HG03378 (cell line): ENCODE measurements around the gene TTC33.
"Not testable (repeated sequence)": the region's sequence is repeated elsewhere in the genome, so short reads cannot be mapped to it uniquely, and the experiment has no call there.

Experiments used
- ATAC-seq: cut with Tn5 transposase; IDR thresholded peaks from one replicate; pipeline ENCODE4 v1.9.1; 2021; ENCODE audit warnings: mild to moderate bottlenecking, moderate library complexity; ENCODE audit not compliant: unreplicated experiment

TTC33 gene

GRCh38 chr5:40780199-40780598 lies 24.4 kb upstream of the TTC33 start:
- ATAC-seq = no peak

GRCh38 chr5:40779561-40779960 lies 23.8 kb upstream of the TTC33 start:
- no peak for ATAC-seq

GRCh38 chr5:40778133-40778532 lies 22.4 kb upstream of the TTC33 start:
- ATAC-seq = no peak

DNA sequence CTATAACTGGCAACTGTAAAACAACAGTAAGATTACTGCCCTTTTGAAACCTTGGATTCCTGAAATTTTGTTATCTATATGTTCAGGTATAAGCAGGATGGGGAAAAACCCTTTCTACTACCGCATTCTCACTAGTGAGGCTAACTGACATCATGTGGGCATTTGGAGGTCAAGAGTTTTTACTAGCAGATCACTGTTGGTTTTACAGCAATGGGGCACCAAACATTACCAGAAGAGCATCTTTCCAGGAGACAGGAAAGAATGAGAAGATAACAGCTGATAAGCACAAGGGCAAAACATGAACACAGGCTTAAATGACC lies 20.9 kb upstream of the TTC33 start:
- ATAC-seq = no peak

DNA sequence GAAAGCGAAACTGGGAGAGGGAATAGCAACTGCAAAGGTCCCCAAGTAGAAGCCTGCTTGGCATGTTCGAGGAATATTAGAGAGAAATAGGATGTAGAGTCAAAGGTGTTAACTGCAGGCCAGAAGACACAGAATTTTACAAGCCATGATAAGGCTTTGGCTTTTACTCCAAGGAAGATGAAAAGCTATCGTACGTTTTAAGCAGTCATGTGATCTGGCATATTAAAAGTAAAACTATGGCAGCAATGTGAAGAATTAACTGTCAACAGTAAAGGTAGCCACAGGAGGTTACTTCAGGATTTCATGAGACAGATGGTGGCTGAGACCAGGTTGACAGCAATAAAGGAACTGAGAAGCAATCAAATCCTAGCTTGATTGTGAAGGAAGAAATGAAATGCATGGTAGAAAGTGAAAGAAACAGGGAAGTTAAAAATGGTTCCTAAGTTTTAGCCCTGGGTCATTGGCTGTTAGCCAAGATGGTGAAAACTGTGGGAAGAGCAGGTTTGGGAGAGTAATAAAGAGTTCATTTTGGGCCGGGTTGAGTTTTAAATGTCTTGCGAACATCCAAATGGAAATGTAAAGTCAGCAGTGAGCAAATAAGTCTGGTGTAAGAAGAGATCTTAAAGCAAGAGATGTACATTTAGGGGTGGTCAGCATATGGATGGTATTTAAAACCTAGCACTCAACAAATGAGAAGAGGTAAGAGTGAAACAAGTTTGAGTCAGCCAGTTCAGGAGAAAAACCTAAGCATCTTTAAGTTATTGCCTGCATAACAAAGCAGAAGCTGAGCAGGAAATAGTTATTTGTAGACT lies 20.3 kb upstream of the TTC33 start:
- ATAC-seq = no peak

DNA sequence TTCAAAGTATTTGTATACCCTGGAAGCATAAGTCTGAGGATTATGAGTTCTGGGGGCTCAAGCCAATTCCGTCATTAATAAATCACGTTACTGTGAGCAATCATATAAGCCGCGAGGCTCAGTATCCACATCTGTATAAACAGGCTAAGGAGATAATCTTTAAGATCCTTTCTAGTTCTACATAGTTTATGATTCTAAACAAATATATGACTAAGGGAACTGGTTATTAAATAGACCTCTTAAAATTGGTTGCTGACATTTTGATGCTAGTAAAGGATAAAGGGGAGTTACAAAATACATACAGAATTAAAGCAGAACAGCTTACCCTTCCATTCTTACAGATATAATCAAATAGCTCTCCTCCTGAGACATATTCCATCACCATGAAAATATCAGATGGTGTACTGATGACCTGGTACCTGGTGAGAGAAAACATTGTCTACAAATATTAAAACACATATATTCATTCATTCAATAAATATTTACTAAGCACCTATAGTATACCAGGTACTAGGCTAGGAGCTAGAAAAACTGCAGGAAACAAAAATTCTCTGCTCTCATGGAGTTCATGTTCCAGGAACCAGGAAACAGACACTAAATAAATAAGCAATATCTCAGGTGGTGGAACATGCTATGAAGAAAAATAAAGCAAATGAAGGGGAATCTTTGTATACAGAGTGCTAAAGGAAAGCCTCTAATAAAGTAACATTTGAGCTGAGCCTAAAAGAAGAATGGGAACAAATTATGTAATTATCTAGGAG lies 19.5 kb upstream of the TTC33 start:
- no peak for ATAC-seq

- no peak for ATAC-seq
These were observed 18.9 kb upstream of the TTC33 start for GRCh38 chr5:40774623-40775022.

GRCh38 chr5:40770764-40771163 lies 15.0 kb upstream of the TTC33 start:
- no peak for ATAC-seq

GRCh38 chr5:40762705-40763104 lies 6.9 kb upstream of the TTC33 start:
- ATAC-seq = no peak

DNA sequence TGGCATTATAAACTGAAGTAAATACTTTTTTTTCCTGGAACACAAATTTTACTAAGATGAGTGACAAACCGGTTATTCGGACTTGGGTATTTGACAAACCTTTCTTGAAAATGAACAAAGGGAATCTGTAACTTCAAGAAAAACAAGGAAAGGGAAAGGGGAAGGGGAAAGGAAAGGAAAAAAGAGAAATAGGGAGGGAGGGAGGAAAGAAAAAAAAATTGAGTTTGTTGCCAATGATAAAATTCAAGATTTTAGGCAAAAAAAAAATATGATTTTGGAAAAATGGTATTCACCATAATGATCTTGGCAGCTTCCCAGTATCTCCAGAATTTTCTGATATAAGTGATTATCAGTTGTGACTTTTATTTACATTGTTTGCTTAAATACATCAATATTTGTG lies 1.6 kb upstream of the TTC33 start:
- ATAC-seq = no peak

GRCh38 chr5:40755093-40755406 lies 711 bp downstream of the TTC33 start:
- peak; percentile 84 for ATAC-seq

DNA sequence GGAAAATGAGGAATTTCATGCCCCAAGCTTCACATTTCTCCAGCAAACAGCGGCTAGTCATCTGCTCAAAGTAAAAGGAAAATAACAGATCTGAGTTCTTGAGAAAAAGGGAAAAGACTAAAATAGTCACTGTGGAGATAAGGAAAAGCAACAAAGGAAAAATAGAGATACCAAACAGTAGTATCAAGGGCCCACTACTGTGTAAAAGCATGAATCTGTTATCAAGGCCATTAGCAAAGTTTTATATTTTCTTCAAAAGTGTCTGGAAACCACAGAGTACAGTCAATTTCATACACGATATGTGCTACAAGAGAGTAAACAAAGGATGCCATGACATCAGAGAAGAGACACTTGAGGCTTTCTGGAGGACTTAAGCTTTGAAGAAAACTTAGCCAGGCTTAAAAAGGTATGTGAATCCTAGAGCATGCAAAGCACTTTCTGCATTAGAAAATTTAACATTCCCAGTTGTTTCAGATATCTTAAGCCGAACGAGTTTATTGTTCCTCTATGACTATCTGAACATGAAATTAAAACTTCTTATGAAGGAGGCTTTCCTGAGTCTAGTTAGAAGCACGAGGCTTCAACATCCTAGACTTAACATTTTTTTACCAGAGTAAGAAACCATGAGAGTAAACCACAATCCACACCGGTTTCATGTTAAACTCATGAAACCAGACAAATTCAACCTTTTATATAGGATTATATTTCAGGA lies 1.2 kb downstream of the TTC33 start:
- peak; percentile 31 for ATAC-seq

- no peak for ATAC-seq
These were observed 9.1 kb downstream of the TTC33 start for GRCh38 chr5:40746703-40747102.

DNA sequence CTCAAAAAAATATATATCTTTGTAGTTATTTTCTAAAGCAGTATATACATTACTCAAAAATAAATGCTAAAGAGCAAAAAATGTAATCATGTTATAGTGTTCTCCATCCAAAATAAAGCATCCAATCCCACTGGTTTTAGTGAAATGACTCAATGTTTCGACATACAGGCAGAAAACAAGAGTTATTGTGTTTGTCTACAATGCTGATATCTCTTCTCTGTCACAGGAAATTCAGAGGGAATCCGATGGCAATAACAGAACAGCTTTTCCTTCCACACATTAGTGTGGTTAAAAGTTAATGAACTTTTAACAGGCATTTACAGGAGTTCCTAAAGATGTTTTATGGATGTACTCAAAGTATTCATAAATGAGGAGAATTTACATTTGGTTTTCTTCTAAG lies 12.0 kb downstream of the TTC33 start:
- no peak for ATAC-seq

- ATAC-seq = no peak
These were observed 17.3 kb downstream of the TTC33 start for GRCh38 chr5:40738502-40738901.

GRCh38 chr5:40736103-40736875 lies 19.5 kb downstream of the TTC33 start:
- peak; percentile 74 for ATAC-seq

GRCh38 chr5:40735609-40736008 lies 20.2 kb downstream of the TTC33 start:
- ATAC-seq = no peak

GRCh38 chr5:40734986-40735385 lies 20.8 kb downstream of the TTC33 start:
- no peak for ATAC-seq

GRCh38 chr5:40733879-40734563 lies 21.7 kb downstream of the TTC33 start:
- ATAC-seq = no peak

DNA sequence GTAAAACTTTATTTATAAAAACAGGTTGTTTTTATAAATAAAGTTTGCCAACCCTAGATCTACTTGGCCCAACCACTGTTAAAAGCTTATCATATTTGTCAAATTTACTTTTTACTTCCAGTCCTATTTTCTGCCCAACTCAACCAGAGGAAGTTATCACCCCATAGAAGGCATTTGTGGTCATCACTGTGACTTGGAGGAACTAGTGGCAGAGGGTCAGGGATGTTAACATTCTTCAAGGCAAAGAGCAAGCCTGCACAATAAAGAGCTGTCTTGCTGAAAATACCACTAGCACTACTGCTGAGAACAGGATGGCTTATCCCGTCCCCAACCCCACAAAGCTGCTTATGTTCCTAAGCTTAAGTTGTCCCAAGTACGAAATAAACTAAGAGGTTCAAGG lies 22.3 kb downstream of the TTC33 start:
- no peak for ATAC-seq

- not testable (repeated sequence) for ATAC-seq
These were observed 33.3 kb downstream of the TTC33 start for GRCh38 chr5:40722497-40722911.
